Globus pallidus (tissue), 1 donor: Measurements from ENCODE around the gene PDLIM3.
A peak's percentile ranks its signal among the peaks of the same experiment; 100 is the strongest.
"Not testable (repeated sequence)": the region's sequence is repeated elsewhere in the genome, so short reads cannot be mapped to it uniquely, and the experiment has no call there.

Experiments
- DNase-seq: peaks from one replicate; pipeline ENCODE4 v3.0.0-alpha.2; 2015; ENCODE audit warnings: low spot score

PDLIM3 gene

GRCh38 chr4:185552254-185552653 is 16.9 kb upstream of the PDLIM3 start:
- DNase-seq, result no peak

GRCh38 chr4:185550933-185551332 is 15.6 kb upstream of the PDLIM3 start:
- DNase-seq, result no peak

- DNase-seq, result no peak
Observed at GRCh38 chr4:185549095-185549639, 13.9 kb upstream of the PDLIM3 start.

- DNase-seq, result no peak
Observed at GRCh38 chr4:185548587-185548986, 13.3 kb upstream of the PDLIM3 start.

GRCh38 chr4:185546335-185546734 is 11.0 kb upstream of the PDLIM3 start:
- DNase-seq, result no peak

- DNase-seq, result no peak
Observed at GRCh38 chr4:185542626-185543315, 7.5 kb upstream of the PDLIM3 start.

- DNase-seq, result peak; percentile 37
Observed at GRCh38 chr4:185541251-185541727, 6.0 kb upstream of the PDLIM3 start.

GRCh38 chr4:185540487-185541120 is 5.3 kb upstream of the PDLIM3 start:
- no peak for DNase-seq

- no peak for DNase-seq
Observed at GRCh38 chr4:185540040-185540439, 4.7 kb upstream of the PDLIM3 start.

GRCh38 chr4:185538806-185539205 is 3.5 kb upstream of the PDLIM3 start:
- DNase-seq, result no peak

GRCh38 chr4:185536411-185536709 is 1.1 kb upstream of the PDLIM3 start:
- peak; percentile 49 for DNase-seq

GRCh38 chr4:185535612-185536410 is 504 bp upstream of the PDLIM3 start:
- no peak for DNase-seq

- no peak for DNase-seq
Observed at GRCh38 chr4:185534511-185534865, 819 bp downstream of the PDLIM3 start.

GRCh38 chr4:185532795-185533324 is 2.4 kb downstream of the PDLIM3 start:
- no peak for DNase-seq

GRCh38 chr4:185532293-185532692 is 3.0 kb downstream of the PDLIM3 start:
- no peak for DNase-seq

GRCh38 chr4:185531654-185532053 is 3.7 kb downstream of the PDLIM3 start:
- not testable (repeated sequence) for DNase-seq

- no peak for DNase-seq
Observed at GRCh38 chr4:185529413-185529812, 5.9 kb downstream of the PDLIM3 start.

- DNase-seq, result no peak
Observed at GRCh38 chr4:185524888-185525863, 10.1 kb downstream of the PDLIM3 start.

- DNase-seq, result no peak
Observed at GRCh38 chr4:185523862-185524261, 11.4 kb downstream of the PDLIM3 start.

GRCh38 chr4:185522451-185522850 is 12.9 kb downstream of the PDLIM3 start:
- DNase-seq, result no peak

GRCh38 chr4:185520119-185520518 is 15.2 kb downstream of the PDLIM3 start:
- no peak for DNase-seq
